ENCODE data around the gene GATC. TPM values are rescaled to one million over a fixed set of nuclear protein-coding genes. Genes with fewer than 3 reads are reported as not detected.

The GATC gene
- total and polyA plus RNA-seq, 2 experiments from 2014 or later, result 15.9 to 18.3 TPM

DNA sequence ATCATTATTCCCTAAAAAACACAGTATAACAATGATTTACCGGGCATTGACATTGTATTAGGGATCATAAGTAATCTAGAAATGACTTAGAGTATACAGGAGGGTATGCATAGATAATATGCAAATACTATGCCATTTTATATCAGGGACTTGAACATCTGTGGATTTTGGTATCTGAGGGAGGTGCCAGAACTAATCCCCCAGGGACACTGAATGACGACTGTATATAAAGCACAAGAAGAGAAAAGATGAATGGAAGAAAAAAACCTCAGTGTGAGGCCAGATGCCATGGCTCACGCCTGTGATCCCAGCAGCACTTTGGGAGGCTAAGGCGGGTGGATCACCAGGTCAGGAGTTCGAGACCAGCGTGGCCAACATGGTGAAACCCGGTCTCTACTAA lies 33.8 kb upstream of the GATC start:
- no peak overlapping the region for H3K27ac ChIP-seq
- H3K4me1 ChIP-seq (ENCODE audit: insufficient read depth), result no peaks in the 10 kb centered on the region
- in situ Hi-C loops (cut with MboI), result no loop called here
- H3K4me3 ChIP-seq, result no peak overlapping the region
- H3K9me2 ChIP-seq (ENCODE audit: insufficient read depth), result no peaks in the 10 kb centered on the region
- H3K27me3 ChIP-seq (replicated peaks; ENCODE audit: insufficient read depth), result no peaks in the 10 kb centered on the region; the same call in 1 of the 2 replicates
- H3K4me2 ChIP-seq (ENCODE audit: unreplicated experiment), result no peak overlapping the region
- no peaks in the 10 kb centered on the region for H4K20me1 ChIP-seq (ENCODE audit: insufficient read depth)
- H3K36me3 ChIP-seq (ENCODE audit: low read depth), result no peaks in the 10 kb centered on the region
- no peak overlapping the region for H3K9ac ChIP-seq
- H2AFZ ChIP-seq, result no peak overlapping the region
- H3K79me2 ChIP-seq (ENCODE audit: insufficient read depth), result no peaks in the 10 kb centered on the region
- DNase-seq, result no peak
- H3F3A ChIP-seq (ENCODE audit: insufficient read depth), result no peaks in the 10 kb centered on the region
- no peaks in the 10 kb centered on the region for H3K9me3 ChIP-seq (ENCODE audit: low read depth)
- 56 to 59% methylated on average over 7 of the region's 7 CpGs for WGBS, 2 experiments (ENCODE audit: low coverage in 1 of 2, low lambda C conversion rate in 2 of 2, missing lambda C conversion rate in 2 of 2)
- TF ChIP-seq EZH2phosphoT487 (IDR thresholded peaks at IDR 0.05; ENCODE audit: insufficient read depth, low read depth), result no peak
- TF ChIP-seq EZH2 (IDR thresholded peaks at IDR 0.05; ENCODE audit: insufficient read depth, poor library complexity, severe bottlenecking), result no peak

DNA sequence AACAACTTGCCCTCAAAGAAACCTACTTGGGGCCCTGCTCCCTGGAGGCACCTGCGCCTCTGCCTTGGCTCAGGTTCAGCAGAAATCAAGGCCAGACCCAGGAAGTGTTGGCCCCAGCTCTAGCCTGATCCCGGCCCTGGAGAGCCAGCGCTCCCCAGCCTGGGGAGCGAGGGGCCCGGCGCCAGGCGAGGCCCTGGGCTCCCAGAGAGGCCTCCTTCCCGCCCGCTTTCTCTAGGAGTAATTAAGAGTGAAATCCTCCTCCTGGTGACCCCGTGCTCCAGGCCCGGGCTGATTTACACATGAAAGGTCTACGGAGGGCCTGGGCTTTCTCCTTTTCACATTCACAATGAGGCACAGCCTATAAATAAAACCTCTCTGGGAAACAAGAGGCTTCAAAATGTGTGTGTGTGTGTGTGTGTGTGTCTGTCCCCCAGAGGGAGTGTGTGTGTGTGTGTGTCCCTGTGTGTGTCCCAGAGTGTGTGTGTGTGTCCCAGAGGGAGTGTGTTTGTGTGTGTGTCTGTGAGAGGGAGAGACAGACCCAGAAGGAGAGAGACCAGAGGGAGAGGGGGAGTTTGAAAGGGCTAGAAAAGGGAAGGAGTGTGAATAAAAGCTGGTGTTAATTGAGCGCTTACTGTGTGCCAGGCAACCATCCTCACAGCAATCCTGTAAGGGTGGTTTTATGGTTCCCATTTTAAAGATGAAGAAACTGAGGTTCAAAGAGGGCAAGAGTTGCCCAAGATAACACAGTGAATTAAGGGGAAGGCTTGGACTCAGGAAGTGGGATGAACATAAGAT lies 32.1 kb upstream of the GATC start:
- no peak for TF ChIP-seq EZH2 (IDR thresholded peaks at IDR 0.05; ENCODE audit: insufficient read depth, poor library complexity, severe bottlenecking)
- TF ChIP-seq EZH2phosphoT487 (IDR thresholded peaks at IDR 0.05; ENCODE audit: insufficient read depth, low read depth), result no peak
- Histone ChIP-seq H4K20me1 (ENCODE audit: insufficient read depth) (no peaks in the 10 kb centered on the region), H3K36me3 (ENCODE audit: low read depth) (no peaks in the 10 kb centered on the region), H3K9ac (no peak overlapping the region), H3K27ac (no peak overlapping the region), H3K4me2 (ENCODE audit: unreplicated experiment) (no peak overlapping the region), H3K79me2 (ENCODE audit: insufficient read depth) (no peaks in the 10 kb centered on the region), H3K4me1 (ENCODE audit: insufficient read depth) (no peaks in the 10 kb centered on the region), H3K4me3 (no peak overlapping the region), H3K27me3 (replicated peaks; ENCODE audit: insufficient read depth) (peaks cover 4% of the 10 kb centered on the region; the same call in 1 of the 2 replicates), H3K9me2 (ENCODE audit: insufficient read depth) (no peaks in the 10 kb centered on the region), H3K9me3 (ENCODE audit: low read depth) (no peaks in the 10 kb centered on the region), H2AFZ (no peak overlapping the region), H3F3A (ENCODE audit: insufficient read depth) (no peaks in the 10 kb centered on the region)
- in situ Hi-C loops (cut with MboI), result no loop called here
- WGBS, 2 experiments (ENCODE audit: low coverage in 1 of 2, low lambda C conversion rate in 2 of 2, missing lambda C conversion rate in 2 of 2), result 30 to 33% methylated on average over 13 of the region's 13 CpGs
- no peak for DNase-seq

GRCh38 chr12:120416490-120417216 lies 29.6 kb upstream of the GATC start:
- H3K4me2 ChIP-seq (ENCODE audit: unreplicated experiment), result no peak overlapping the region
- H3K9me2 ChIP-seq (ENCODE audit: insufficient read depth), result no peaks in the 10 kb centered on the region
- no peak for DNase-seq
- no peaks in the 10 kb centered on the region for H4K20me1 ChIP-seq (ENCODE audit: insufficient read depth)
- H3K27ac ChIP-seq, result no peak overlapping the region
- H3F3A ChIP-seq (ENCODE audit: insufficient read depth), result no peaks in the 10 kb centered on the region
- H3K79me2 ChIP-seq (ENCODE audit: insufficient read depth), result no peaks in the 10 kb centered on the region
- in situ Hi-C loops (cut with MboI), result no loop called here
- H3K4me3 ChIP-seq, result no peak overlapping the region
- no peaks in the 10 kb centered on the region for H3K9me3 ChIP-seq (ENCODE audit: low read depth)
- TF ChIP-seq EZH2phosphoT487 (IDR thresholded peaks at IDR 0.05; ENCODE audit: insufficient read depth, low read depth) (no peak), EZH2 (IDR thresholded peaks at IDR 0.05; ENCODE audit: insufficient read depth, poor library complexity, severe bottlenecking) (no peak)
- H3K4me1 ChIP-seq (ENCODE audit: insufficient read depth), result no peaks in the 10 kb centered on the region
- H2AFZ ChIP-seq, result no peak overlapping the region
- WGBS, 2 experiments (ENCODE audit: low coverage in 1 of 2, low lambda C conversion rate in 2 of 2, missing lambda C conversion rate in 2 of 2), result 41 to 42% methylated on average over 7 of the region's 7 CpGs
- H3K27me3 ChIP-seq (replicated peaks; ENCODE audit: insufficient read depth), result peaks cover 4% of the 10 kb centered on the region; the same call in 1 of the 2 replicates
- no peaks in the 10 kb centered on the region for H3K36me3 ChIP-seq (ENCODE audit: low read depth)
- no peak overlapping the region for H3K9ac ChIP-seq

DNA sequence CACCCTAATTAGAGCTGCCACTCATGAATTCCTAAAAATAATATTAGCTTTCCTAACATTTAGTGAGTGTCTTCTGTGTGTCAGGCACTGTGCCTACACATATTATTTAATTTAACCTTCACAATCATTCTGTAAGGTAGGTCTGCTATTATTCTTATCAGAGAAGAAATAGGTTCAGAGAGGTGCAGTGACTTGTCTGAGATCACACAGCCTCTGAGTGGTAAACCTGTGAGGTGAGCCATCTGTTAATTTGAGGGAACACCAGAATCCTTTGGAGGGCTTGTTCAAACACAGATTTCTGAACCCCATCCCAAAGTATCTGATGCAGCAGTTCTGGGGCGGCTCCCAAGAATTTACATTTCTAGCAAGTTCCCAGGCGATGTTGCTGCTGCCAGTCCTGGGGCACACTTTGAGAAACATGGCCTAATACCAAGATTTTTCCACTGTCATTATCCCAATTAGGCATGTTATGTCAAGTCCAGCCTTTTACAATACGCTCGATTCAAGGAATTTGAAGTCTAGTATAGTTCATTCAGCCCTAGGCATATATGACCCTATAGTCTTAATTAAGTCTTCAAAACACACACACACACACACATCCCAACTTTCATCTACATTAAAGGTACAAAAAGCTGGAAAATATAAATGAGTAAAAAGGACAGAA lies 28.2 kb upstream of the GATC start:
- Histone ChIP-seq H3K79me2 (ENCODE audit: insufficient read depth) (no peaks in the 10 kb centered on the region), H3K27me3 (replicated peaks; ENCODE audit: insufficient read depth) (peaks cover 8% of the 10 kb centered on the region; the same call in 1 of the 2 replicates), H3K4me2 (ENCODE audit: unreplicated experiment) (no peak overlapping the region), H3K4me1 (ENCODE audit: insufficient read depth) (no peaks in the 10 kb centered on the region), H4K20me1 (ENCODE audit: insufficient read depth) (no peaks in the 10 kb centered on the region), H2AFZ (no peak overlapping the region), H3K4me3 (no peak overlapping the region), H3K9me3 (ENCODE audit: low read depth) (no peaks in the 10 kb centered on the region), H3F3A (ENCODE audit: insufficient read depth) (no peaks in the 10 kb centered on the region), H3K9ac (no peak overlapping the region), H3K9me2 (ENCODE audit: insufficient read depth) (no peaks in the 10 kb centered on the region), H3K36me3 (ENCODE audit: low read depth) (no peaks in the 10 kb centered on the region), H3K27ac (no peak overlapping the region)
- 55 to 57% methylated on average over 4 of the region's 4 CpGs for WGBS, 2 experiments (ENCODE audit: low coverage in 1 of 2, low lambda C conversion rate in 2 of 2, missing lambda C conversion rate in 2 of 2)
- TF ChIP-seq EZH2phosphoT487 (IDR thresholded peaks at IDR 0.05; ENCODE audit: insufficient read depth, low read depth) (no peak), EZH2 (IDR thresholded peaks at IDR 0.05; ENCODE audit: insufficient read depth, poor library complexity, severe bottlenecking) (no peak)
- no peak for DNase-seq
- in situ Hi-C loops (cut with MboI), result no loop called here
